Mucosa of rectum (tissue), 2 donors: ENCODE data around the gene RPTOR.

Experiments used
- H3K27ac ChIP-seq, 2 donors: one replicate each; pipeline ENCODE4 v1.7.0; 2013; ENCODE audit warnings: inconsistent platforms in 2 of 2, low read depth in 2 of 2, low read length in 2 of 2
- H3K27me3 ChIP-seq, 2 donors: one replicate each; pipeline ENCODE4 v1.7.0; 2013; ENCODE audit warnings: low read length in 2 of 2; ENCODE audit not compliant: control insufficient read depth in 2 of 2, insufficient read depth in 2 of 2
- H3K36me3 ChIP-seq, 2 donors: one replicate each; pipeline ENCODE4 v1.7.0; 2013; ENCODE audit warnings: low read length in 2 of 2; ENCODE audit not compliant: control insufficient read depth in 2 of 2, insufficient read depth in 2 of 2
- H3K4me1 ChIP-seq, 2 donors: one replicate each; pipeline ENCODE4 v1.7.0; 2013; ENCODE audit warnings: low read length in 2 of 2, mild to moderate bottlenecking in 1 of 2; ENCODE audit not compliant: control insufficient read depth in 2 of 2, insufficient read depth in 2 of 2
- H3K4me3 ChIP-seq, 2 donors: one replicate each; pipeline ENCODE4 v1.7.0; 2013; ENCODE audit warnings: low read length in 2 of 2
- H3K9ac ChIP-seq, 2 donors: one replicate each; pipeline ENCODE4 v1.7.0; 2013; ENCODE audit warnings: low read length in 2 of 2, low read depth in 1 of 2, mild to moderate bottlenecking in 1 of 2
- H3K9me3 ChIP-seq, 2 donors: one replicate each; pipeline ENCODE4 v1.7.0; 2013; ENCODE audit warnings: low read length in 2 of 2; ENCODE audit not compliant: control insufficient read depth in 2 of 2
- donor health status: healthy.
- donor health status: Normal muscosa, but diverticular disease.

RPTOR gene

GRCh38 chr17:80879723-80880647, 335.3 kb downstream of the RPTOR start:
- Histone ChIP-seq H3K27ac (no peak overlapping the region), H3K36me3 (peaks cover 16% of the 10 kb centered on the region in 2 donors), H3K9ac (no peak overlapping the region), H3K4me1 (no peaks in the 10 kb centered on the region), H3K9me3 (no peaks in the 10 kb centered on the region), H3K27me3 (no peaks in the 10 kb centered on the region), H3K4me3 (no peak overlapping the region)

DNA sequence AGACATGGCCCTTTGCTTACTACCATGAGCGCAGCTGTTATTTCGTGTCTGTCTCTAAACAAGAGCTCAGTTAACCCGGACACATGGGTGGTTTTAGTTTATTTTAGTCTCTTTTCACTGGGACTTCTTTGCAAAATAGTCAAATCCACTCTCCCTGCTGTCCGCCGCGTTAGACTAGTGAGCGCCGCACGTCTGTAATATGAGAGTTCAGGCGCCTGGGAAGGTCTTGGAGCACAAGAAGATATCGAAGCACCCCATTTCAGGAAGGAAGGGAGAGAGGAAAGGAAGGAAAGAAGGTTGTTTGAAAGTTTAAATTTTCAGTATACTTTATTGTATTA, 336.0 kb downstream of the RPTOR start:
- H3K9ac ChIP-seq: no peak overlapping the region
- no peak overlapping the region for H3K4me3 ChIP-seq
- no peaks in the 10 kb centered on the region for H3K9me3 ChIP-seq
- H3K27me3 ChIP-seq: no peaks in the 10 kb centered on the region
- peaks cover 19% of the 10 kb centered on the region in 2 donors for H3K36me3 ChIP-seq
- no peaks in the 10 kb centered on the region for H3K4me1 ChIP-seq
- no peak overlapping the region for H3K27ac ChIP-seq

GRCh38 chr17:80881306-80881705, 336.7 kb downstream of the RPTOR start:
- H3K36me3 ChIP-seq: peaks cover 19 to 21% of the 10 kb centered on the region in 2 donors

DNA sequence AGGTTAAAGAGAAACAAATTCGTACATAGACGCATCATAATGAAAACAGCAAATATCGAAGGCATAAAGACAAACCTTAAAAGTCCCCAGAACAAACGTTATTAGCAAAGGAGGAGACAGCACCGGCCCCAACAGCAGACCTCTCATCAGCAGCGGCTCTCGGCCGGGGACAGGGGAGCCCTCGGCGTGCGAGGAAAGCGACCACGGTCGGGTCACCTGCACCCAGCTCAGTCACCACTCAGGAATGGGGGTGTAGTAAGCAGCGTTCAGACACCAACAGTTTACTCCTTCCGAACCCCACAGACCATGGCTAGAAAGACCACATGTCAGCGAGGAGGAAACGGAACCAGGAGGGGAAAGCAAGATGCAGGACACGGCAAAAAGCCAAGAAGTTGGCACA, 337.7 kb downstream of the RPTOR start:
- Histone ChIP-seq H3K36me3 (peaks cover 21 to 23% of the 10 kb centered on the region in 2 donors), H3K4me3 (no peak overlapping the region), H3K27me3 (no peaks in the 10 kb centered on the region), H3K27ac (no peak overlapping the region), H3K9me3 (no peaks in the 10 kb centered on the region), H3K4me1 (no peaks in the 10 kb centered on the region), H3K9ac (no peak overlapping the region)

More at GRCh38 chr17:80881306-80881705, 336.7 kb downstream of the RPTOR start:
- H3K9ac ChIP-seq: no peak overlapping the region
- no peaks in the 10 kb centered on the region for H3K9me3 ChIP-seq
- no peak overlapping the region for H3K27ac ChIP-seq
- no peaks in the 10 kb centered on the region for H3K27me3 ChIP-seq
- no peaks in the 10 kb centered on the region for H3K4me1 ChIP-seq
- H3K4me3 ChIP-seq: no peak overlapping the region

GRCh38 chr17:80882926-80883685, 338.5 kb downstream of the RPTOR start:
- no peaks in the 10 kb centered on the region for H3K9me3 ChIP-seq
- no peak overlapping the region for H3K27ac ChIP-seq
- no peaks in the 10 kb centered on the region for H3K27me3 ChIP-seq
- H3K36me3 ChIP-seq: peaks cover 22 to 23% of the 10 kb centered on the region in 2 donors
- no peaks in the 10 kb centered on the region for H3K4me1 ChIP-seq
- no peak overlapping the region for H3K4me3 ChIP-seq
- H3K9ac ChIP-seq: no peak overlapping the region

- Histone ChIP-seq H3K4me1 (no peaks in the 10 kb centered on the region), H3K27ac (no peak overlapping the region), H3K9ac (no peak overlapping the region), H3K9me3 (no peaks in the 10 kb centered on the region), H3K4me3 (no peak overlapping the region), H3K27me3 (no peaks in the 10 kb centered on the region), H3K36me3 (peaks cover 23 to 24% of the 10 kb centered on the region in 2 donors)
These were observed 339.4 kb downstream of the RPTOR start for GRCh38 chr17:80883831-80884735.

- H3K4me3 ChIP-seq: no peak overlapping the region
- peaks cover 24 to 27% of the 10 kb centered on the region in 2 donors for H3K36me3 ChIP-seq
- no peaks in the 10 kb centered on the region for H3K27me3 ChIP-seq
- no peak overlapping the region for H3K9ac ChIP-seq
- no peak overlapping the region for H3K27ac ChIP-seq
- H3K9me3 ChIP-seq: no peaks in the 10 kb centered on the region
- H3K4me1 ChIP-seq: no peaks in the 10 kb centered on the region
These were observed 340.2 kb downstream of the RPTOR start for GRCh38 chr17:80884811-80885210.

DNA sequence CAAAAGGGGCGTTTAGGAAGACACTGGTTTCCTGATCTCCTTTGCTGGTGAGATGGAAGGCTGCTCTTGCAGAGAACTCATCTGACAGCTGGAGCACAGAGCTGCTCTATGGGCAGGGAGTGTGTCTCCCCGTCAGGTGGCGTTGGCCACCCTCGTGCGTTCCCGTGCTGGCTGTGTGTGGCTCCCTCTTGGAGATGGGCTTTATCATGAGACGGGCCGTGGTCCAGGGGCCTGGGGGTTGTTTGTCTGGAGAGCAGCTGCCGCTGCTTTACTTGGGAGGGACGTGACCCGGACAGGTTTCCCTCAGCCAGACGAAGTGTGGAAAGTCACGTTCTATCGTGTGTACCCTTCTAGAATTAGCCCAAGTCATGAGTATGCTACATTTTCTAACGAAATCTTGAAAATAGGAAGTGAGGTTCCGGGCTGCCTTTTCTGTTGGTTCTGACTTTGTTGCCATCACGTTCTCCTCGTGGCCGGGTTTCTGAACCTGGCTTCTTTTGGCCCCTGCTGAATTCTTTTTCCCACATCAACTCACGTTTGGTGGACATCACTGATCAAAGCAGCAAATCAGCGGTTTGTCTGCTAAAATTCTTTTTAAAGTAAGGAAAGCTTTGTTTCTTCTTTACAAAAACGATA, 341.4 kb downstream of the RPTOR start:
- Histone ChIP-seq H3K9ac (no peak overlapping the region), H3K27me3 (no peaks in the 10 kb centered on the region), H3K4me1 (no peaks in the 10 kb centered on the region), H3K9me3 (no peaks in the 10 kb centered on the region), H3K36me3 (peaks cover 18 to 27% of the 10 kb centered on the region in 2 donors), H3K4me3 (no peak overlapping the region), H3K27ac (no peak overlapping the region)

- Histone ChIP-seq H3K9me3 (no peaks in the 10 kb centered on the region), H3K27me3 (no peaks in the 10 kb centered on the region), H3K27ac (no peak overlapping the region), H3K36me3 (peaks cover 20 to 25% of the 10 kb centered on the region in 2 donors), H3K9ac (no peak overlapping the region), H3K4me3 (no peak overlapping the region), H3K4me1 (peaks cover 0 to 6% of the 10 kb centered on the region in 2 donors)
These were observed 342.3 kb downstream of the RPTOR start for GRCh38 chr17:80886641-80887573.
